HG02943 (cell line): ENCODE measurements around the gene AP3D1.

Experiments used
- ATAC-seq: cut with Tn5 transposase; IDR thresholded peaks from one replicate; pipeline ENCODE4 v1.9.1; 2021; ENCODE audit warnings: mild to moderate bottlenecking, low read depth, moderate library complexity; ENCODE audit not compliant: unreplicated experiment

Gene AP3D1

DNA sequence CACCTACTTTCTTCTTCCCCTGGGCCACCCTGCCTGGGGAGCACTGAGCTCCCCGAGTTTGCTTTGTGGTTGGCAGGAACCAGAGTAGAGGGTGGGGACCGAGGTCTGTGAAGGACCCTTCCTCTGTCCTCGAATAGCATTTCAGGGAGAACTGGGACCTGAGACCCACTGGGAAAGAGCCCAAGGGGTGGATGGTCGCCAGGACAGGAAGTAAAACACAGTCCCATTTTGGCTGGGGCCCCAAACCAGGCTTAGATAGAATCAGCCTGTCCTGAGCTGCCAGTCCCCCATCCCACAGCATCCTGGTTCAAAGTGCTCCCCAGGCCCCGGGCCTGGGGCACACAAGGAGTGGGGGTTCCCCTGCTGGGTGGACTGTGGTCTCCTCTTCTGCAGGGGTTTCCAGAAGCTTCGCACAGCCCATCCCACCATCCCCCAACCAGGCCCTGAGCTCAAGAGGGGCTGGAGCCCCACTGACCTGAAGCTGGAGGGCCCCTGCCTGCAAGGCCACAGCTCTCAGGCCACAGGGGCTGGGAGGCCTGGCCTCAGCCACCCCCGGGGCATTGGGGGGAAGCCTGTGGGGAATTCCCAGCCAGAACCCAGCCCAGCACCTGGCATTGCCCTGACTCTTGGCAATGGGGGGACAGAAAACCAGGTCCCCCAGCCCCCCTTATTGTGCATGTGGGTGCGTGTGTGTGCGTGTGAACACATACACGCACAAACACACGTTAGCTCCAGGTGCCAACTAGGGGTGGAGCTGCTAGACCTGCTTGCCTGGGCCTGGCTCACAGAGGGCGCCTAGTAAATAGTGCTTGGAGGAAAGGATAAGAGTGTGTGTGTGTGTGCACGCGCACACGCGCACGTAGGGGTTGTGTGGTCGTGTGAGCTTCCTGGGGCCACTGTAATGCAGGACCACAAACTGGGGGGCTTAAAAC lies 99.3 kb downstream of the AP3D1 start:
- ATAC-seq = peak; percentile 2

DNA sequence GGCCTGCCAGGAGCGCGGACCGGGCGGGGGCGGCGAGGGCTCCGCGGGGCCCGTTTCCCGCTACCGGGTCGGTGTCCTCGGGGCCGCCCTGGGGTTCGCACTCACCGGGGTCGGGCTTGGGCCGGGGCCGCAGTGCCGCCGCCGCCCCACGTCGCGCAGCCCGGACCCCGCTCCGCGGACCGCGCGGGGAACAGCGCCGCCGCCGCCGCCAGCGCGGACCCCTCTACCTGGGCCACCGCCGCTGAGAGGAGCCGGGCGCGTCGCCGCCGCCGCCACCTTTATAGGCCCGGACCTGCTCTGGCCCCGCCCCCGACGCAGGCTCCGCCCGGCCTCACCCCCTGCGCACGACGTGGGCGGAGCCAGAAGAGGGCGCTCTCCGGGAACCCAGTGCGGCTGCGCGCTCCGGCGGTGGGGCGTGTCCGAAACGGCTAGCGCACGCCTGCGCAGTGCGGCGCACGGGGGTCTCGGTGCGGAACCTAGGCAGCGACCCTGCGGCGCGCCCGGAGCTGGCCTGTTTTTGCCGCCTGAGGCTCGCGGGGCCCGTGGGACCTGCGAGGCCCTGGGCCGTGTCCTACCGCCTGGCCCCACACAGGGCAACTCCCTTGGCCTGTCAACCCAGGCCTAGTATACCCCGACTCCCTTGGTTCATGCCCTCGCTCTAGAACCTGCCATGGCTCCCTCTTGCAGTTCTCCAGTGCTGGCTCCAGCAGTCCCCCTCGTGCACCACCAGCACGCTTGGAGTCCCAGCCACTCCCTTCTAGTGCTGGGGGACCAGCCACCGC lies 100.2 kb downstream of the AP3D1 start, which contains the start of gene MKNK2:
Gene MKNK2, minus strand, starts transcription at position 254 of the 782 bp plus-strand sequence. CDS start 393 bp downstream, outside the sequence.
- ATAC-seq = peak; percentile 43
